Natural killer cell (primary cell): ENCODE measurements around the gene BTNL3. TPM values are rescaled to one million over a fixed set of nuclear protein-coding genes. Genes with fewer than 3 reads are reported as not detected.

Experiments used
- ATAC-seq, 3 donors: fragments of 150-1000 bp in 2 of 3; fragments of 200-7000 bp in 1 of 3; cut with Tn5 transposase; 1 replicate in 1 of 3; 2 replicates in 2 of 3; pipeline ENCODE4 v1.10.0; 2021; ENCODE audit warnings: mild to moderate bottlenecking in 2 of 3, moderate library complexity in 2 of 3
- DNase-seq, 2 donors: peaks; one replicate each; pipeline versions ENCODE4 v3.0.0 to v3.0.0-alpha.2; 2013 to 2021; ENCODE audit warnings: mixed read lengths in 1 of 2
- H3K27ac ChIP-seq: one replicate; pipeline ENCODE4 v1.5.1; 2013; ENCODE audit warnings: mild to moderate bottlenecking, low read length
- H3K27me3 ChIP-seq: one replicate; pipeline ENCODE4 v1.6.1; 2013; ENCODE audit warnings: low read length; ENCODE audit not compliant: control insufficient read depth, insufficient read depth
- H3K36me3 ChIP-seq: one replicate; pipeline ENCODE4 v1.6.1; 2013; ENCODE audit warnings: low read length; ENCODE audit not compliant: control insufficient read depth, insufficient read depth
- H3K4me1 ChIP-seq: one replicate; pipeline ENCODE4 v1.6.1; 2013; ENCODE audit warnings: low read length; ENCODE audit not compliant: control insufficient read depth, insufficient read depth
- H3K4me3 ChIP-seq: one replicate; pipeline ENCODE4 v1.5.1; 2013; ENCODE audit warnings: low read length
- H3K9me3 ChIP-seq: one replicate; pipeline ENCODE4 v1.6.1; 2013; ENCODE audit warnings: low read length; ENCODE audit not compliant: control insufficient read depth, insufficient read depth
- H3K27ac Mint-ChIP-seq, 2 donors: one replicate each; pipeline ENCODE4 v1.8.0; 2022; ENCODE audit warnings: mild to moderate bottlenecking in 2 of 2, mixed read lengths in 2 of 2, moderate library complexity in 1 of 2
- H3K27me3 Mint-ChIP-seq, 2 donors: one replicate each; pipeline ENCODE4 v1.8.0; 2022; ENCODE audit warnings: low read depth in 2 of 2, mixed read lengths in 2 of 2
- H3K36me3 Mint-ChIP-seq: one replicate; pipeline ENCODE4 v1.8.0; 2022; ENCODE audit warnings: mixed read lengths
- H3K4me1 Mint-ChIP-seq, 2 donors: one replicate each; pipeline ENCODE4 v1.8.0; 2022; ENCODE audit warnings: mixed read lengths in 2 of 2
- H3K4me3 Mint-ChIP-seq: one replicate; pipeline ENCODE4 v1.8.0; 2022; ENCODE audit warnings: mild to moderate bottlenecking, moderate library complexity, mixed read lengths
- H3K9me3 Mint-ChIP-seq, 2 donors: one replicate each; pipeline ENCODE4 v1.8.0; 2022; ENCODE audit warnings: mixed read lengths in 2 of 2
- CTCF ChIP-seq: fragments of 200-600 bp; IDR thresholded peaks from one replicate; pipeline ENCODE4 v1.8.0; 2022; ENCODE audit warnings: antibody characterized with exemption
- WGBS: methylation state at CpG from one replicate; pipeline ENCODE4 v1.1.7; 2013; ENCODE audit warnings: missing lambda C conversion rate; ENCODE audit not compliant: insufficient coverage; 5-methylcytosine and 5-hydroxymethylcytosine counted together
- intact Hi-C: fragments of 100-400 bp; cut with micrococcal nuclease; formaldehyde crosslinking; loops from one replicate; pipeline ENCODE4 v1.14.2; 2022
- total RNA-seq, 4 donors: library from RNA; stranded (reverse); fragments of 120-200 nt in 1 of 4; gene quantifications; one replicate each; pipeline versions ENCODE4 v1.2.3 to v1.2.4, GENCODE V29; 2013 to 2022

Gene BTNL3
- total RNA-seq, 3 donors from 2014 or later (not counting 1 experiment from before 2014, with no cell fraction given) = not detected

GRCh38 chr5:180988016-180988415 is 630 bp upstream of the BTNL3 start:
- Mint-ChIP-seq H3K36me3 (no peaks in the 10 kb centered on the region), H3K9me3 (no peaks in the 10 kb centered on the region), H3K4me1 (no peaks in the 10 kb centered on the region), H3K27me3 (peaks cover 0 to 28% of the 10 kb centered on the region in 2 donors), H3K4me3 (no peak overlapping the region), H3K27ac (no peak overlapping the region)
- Histone ChIP-seq H3K9me3 (no peaks in the 10 kb centered on the region), H3K4me1 (no peaks in the 10 kb centered on the region), H3K4me3 (no peak overlapping the region), H3K36me3 (no peaks in the 10 kb centered on the region), H3K27ac (no peak overlapping the region), H3K27me3 (no peaks in the 10 kb centered on the region)
- WGBS = 86% methylated on average over 2 of the region's 2 CpGs
- intact Hi-C loops = no loop called here
- TF ChIP-seq CTCF = no peak
- ATAC-seq (no peak), DNase-seq (no peak)

- H3K27ac ChIP-seq = no peak overlapping the region
- H3K36me3 Mint-ChIP-seq = no peaks in the 10 kb centered on the region
- H3K9me3 Mint-ChIP-seq = no peaks in the 10 kb centered on the region
- no peaks in the 10 kb centered on the region for H3K36me3 ChIP-seq
- H3K27ac Mint-ChIP-seq = no peak overlapping the region
- H3K4me3 Mint-ChIP-seq = no peak overlapping the region
- intact Hi-C loops = no loop called here
- WGBS = 79% methylated on average over 16 of the region's 16 CpGs
- H3K4me1 Mint-ChIP-seq = no peaks in the 10 kb centered on the region
- ATAC-seq (no peak), DNase-seq (no peak)
- TF ChIP-seq CTCF = no peak
- no peaks in the 10 kb centered on the region for H3K4me1 ChIP-seq
- peaks cover 0 to 25% of the 10 kb centered on the region in 2 donors for H3K27me3 Mint-ChIP-seq
- H3K9me3 ChIP-seq = no peaks in the 10 kb centered on the region
- no peak overlapping the region for H3K4me3 ChIP-seq
- H3K27me3 ChIP-seq = no peaks in the 10 kb centered on the region
Observed at GRCh38 chr5:180990086-180990881, 1.6 kb downstream of the BTNL3 start.

GRCh38 chr5:180990882-180991242 is 2.2 kb downstream of the BTNL3 start:
- H3K4me3 Mint-ChIP-seq = no peak overlapping the region
- no peak for TF ChIP-seq CTCF
- no peak overlapping the region for H3K27ac Mint-ChIP-seq
- WGBS = 75% methylated on average over 4 of the region's 5 CpGs
- no peaks in the 10 kb centered on the region for H3K9me3 Mint-ChIP-seq
- no peaks in the 10 kb centered on the region for H3K36me3 Mint-ChIP-seq
- no peak overlapping the region for H3K4me3 ChIP-seq
- H3K4me1 ChIP-seq = no peaks in the 10 kb centered on the region
- H3K36me3 ChIP-seq = no peaks in the 10 kb centered on the region
- H3K27ac ChIP-seq = no peak overlapping the region
- intact Hi-C loops = no loop called here
- no peaks in the 10 kb centered on the region for H3K9me3 ChIP-seq
- no peak for ATAC-seq
- H3K27me3 ChIP-seq = no peaks in the 10 kb centered on the region
- peaks cover 0 to 22% of the 10 kb centered on the region in 2 donors for H3K27me3 Mint-ChIP-seq
- DNase-seq = no peak
- H3K4me1 Mint-ChIP-seq = no peaks in the 10 kb centered on the region

- H3K36me3 ChIP-seq = no peaks in the 10 kb centered on the region
- H3K4me1 Mint-ChIP-seq = no peaks in the 10 kb centered on the region
- no peak overlapping the region for H3K27ac Mint-ChIP-seq
- no peak for ATAC-seq
- H3K27me3 Mint-ChIP-seq = peaks cover 0 to 5% of the 10 kb centered on the region in 2 donors
- intact Hi-C loops = no loop called here
- no peak for DNase-seq
- H3K4me1 ChIP-seq = no peaks in the 10 kb centered on the region
- H3K27me3 ChIP-seq = no peaks in the 10 kb centered on the region
- no peaks in the 10 kb centered on the region for H3K9me3 Mint-ChIP-seq
- H3K9me3 ChIP-seq = no peaks in the 10 kb centered on the region
- no peak overlapping the region for H3K4me3 Mint-ChIP-seq
- no peak overlapping the region for H3K27ac ChIP-seq
- H3K36me3 Mint-ChIP-seq = no peaks in the 10 kb centered on the region
- no peak overlapping the region for H3K4me3 ChIP-seq
- TF ChIP-seq CTCF = no peak
Observed at GRCh38 chr5:181001947-181002346, 13.3 kb downstream of the BTNL3 start.
